Effector memory CD8-positive, alpha-beta T cell (primary cell): ENCODE results near the gene NTSR1.
A peak's percentile ranks its signal among the peaks of the same experiment; 100 is the strongest.
"Not testable (repeated sequence)": the region's sequence is repeated elsewhere in the genome, so short reads cannot be mapped to it uniquely, and the experiment has no call there.

Experiments used
- ATAC-seq: fragments of 150-1000 bp; cut with Tn5 transposase; replicated peaks from 2 replicates; pipeline ENCODE4 v1.10.0; 2021; ENCODE audit warnings: mild to moderate bottlenecking, moderate library complexity
- DNase-seq, 3 experiments: peaks; one replicate each; pipeline ENCODE4 v3.0.0; 2021
- H3K27ac Mint-ChIP-seq, 2 donors: one replicate each; pipeline ENCODE4 v1.8.0; 2022; ENCODE audit warnings: mild to moderate bottlenecking in 2 of 2, mixed read lengths in 2 of 2, moderate library complexity in 2 of 2
- H3K27me3 Mint-ChIP-seq, 2 donors: one replicate each; pipeline ENCODE4 v1.8.0; 2022; ENCODE audit warnings: mixed read lengths in 2 of 2
- H3K36me3 Mint-ChIP-seq: one replicate; pipeline ENCODE4 v1.8.0; 2022; ENCODE audit warnings: mild to moderate bottlenecking, moderate library complexity, mixed read lengths; ENCODE audit not compliant: insufficient read depth
- H3K4me1 Mint-ChIP-seq, 2 donors: one replicate each; pipeline ENCODE4 v1.8.0; 2022; ENCODE audit warnings: low read depth in 2 of 2, mixed read lengths in 2 of 2
- H3K4me3 Mint-ChIP-seq, 2 donors: one replicate each; pipeline ENCODE4 v1.8.0; 2022; ENCODE audit warnings: mild to moderate bottlenecking in 2 of 2, mixed read lengths in 2 of 2, moderate library complexity in 2 of 2
- H3K9me3 Mint-ChIP-seq, 2 donors: one replicate each; pipeline ENCODE4 v1.8.0; 2022; ENCODE audit warnings: mixed read lengths in 2 of 2

Gene NTSR1

DNA sequence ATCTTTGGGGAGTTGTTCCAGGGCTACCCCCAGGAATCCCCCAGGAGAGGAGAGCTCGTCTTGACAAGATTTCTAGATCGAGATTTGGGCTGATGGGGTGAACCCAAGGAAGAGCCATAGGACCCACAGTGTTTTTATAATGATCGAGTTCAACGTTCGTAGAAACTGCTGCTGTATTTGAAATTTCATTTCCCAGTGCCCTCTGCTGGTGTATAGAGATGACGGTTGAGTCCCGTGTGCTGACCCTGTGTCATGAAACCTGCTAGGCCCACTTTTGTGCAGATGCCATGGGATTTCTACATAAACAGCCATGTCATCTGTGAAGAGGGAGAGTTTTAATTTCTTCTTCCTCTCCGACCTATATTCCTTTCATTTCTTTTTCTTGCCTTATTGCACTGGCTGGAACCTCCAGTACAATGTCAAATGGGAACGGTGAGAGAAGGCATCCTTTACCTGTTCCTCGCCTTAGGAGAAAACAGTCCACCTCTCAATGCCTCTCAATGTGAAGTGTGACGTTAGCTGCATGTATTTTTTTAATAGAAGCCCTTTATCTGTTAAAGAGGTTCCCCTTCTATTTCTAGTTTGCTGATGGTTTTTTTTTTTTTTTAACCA is 28.6 kb upstream of the NTSR1 start:
- peaks cover 4 to 6% of the 10 kb centered on the region in 2 donors for H3K4me1 Mint-ChIP-seq
- no peak overlapping the region for H3K27ac Mint-ChIP-seq
- peaks cover 3% of the 10 kb centered on the region for H3K36me3 Mint-ChIP-seq
- no peaks in the 10 kb centered on the region for H3K9me3 Mint-ChIP-seq
- peaks cover 0 to 9% of the 10 kb centered on the region in 2 donors for H3K27me3 Mint-ChIP-seq
- ATAC-seq (no peak), DNase-seq (no peak)
- H3K4me3 Mint-ChIP-seq: no peak overlapping the region

DNA sequence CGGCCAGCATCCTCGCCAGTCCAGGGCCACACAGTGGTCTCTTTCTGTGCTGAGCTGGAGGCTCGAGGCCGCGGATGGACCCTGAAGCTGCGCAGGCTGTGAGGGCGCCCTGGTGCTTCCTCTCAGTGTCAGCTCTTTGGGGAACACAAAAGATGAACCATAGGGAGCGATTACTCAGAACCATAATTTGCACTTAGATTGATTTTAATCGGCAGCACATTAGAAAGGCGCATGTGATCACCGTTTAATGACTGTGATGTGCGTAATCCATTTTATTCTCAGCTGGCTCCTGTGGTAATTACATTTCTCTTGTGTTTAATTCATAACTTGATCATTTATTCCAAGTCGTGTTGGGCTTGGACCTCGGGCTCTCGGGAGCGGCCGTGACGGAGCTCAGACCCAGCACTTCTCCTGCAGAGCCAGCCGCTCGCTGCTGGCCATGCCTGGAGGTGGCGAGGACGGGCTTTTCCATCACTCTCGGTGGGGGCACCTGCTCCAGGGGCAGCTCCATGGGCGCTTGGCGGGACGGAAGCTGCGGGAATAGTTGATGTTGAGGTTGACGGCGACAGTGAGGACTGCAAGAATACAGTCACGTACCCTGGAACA is 25.6 kb upstream of the NTSR1 start:
- Mint-ChIP-seq H3K4me3 (no peak overlapping the region), H3K9me3 (no peaks in the 10 kb centered on the region), H3K27ac (no peak overlapping the region), H3K4me1 (peaks cover 8 to 9% of the 10 kb centered on the region in 2 donors), H3K36me3 (peaks cover 6% of the 10 kb centered on the region), H3K27me3 (peaks cover 9 to 28% of the 10 kb centered on the region in 2 donors)
- no peak for ATAC-seq
- DNase-seq: no peak

DNA sequence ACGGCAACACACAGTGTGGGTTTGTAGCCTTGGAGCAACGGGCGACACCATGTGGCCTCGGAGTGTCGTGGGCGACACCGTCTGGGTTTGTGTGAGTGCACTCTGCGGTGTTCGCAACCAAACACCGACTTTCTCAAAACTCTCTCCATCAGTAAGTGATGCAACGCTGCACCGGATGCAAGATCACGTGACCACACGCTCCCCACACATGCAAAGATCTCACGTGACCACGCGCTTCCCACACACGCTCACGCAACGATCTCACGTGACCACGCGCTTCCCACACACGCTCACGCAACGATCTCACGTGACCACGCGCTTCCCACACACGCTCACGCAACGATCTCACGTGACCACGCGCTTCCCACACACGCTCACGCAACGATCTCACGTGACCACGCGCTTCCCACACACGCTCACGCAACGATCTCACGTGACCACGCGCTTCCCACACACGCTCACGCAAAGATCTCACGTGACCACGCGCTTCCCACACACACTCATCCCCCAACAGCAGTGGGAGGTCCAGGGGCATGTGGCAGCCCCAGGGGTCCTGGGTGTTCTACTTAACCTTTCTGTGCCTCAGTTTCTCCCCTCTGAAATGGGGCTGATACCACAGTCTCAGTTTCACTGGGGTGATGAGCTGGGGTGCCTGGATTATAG is 24.8 kb upstream of the NTSR1 start:
- H3K27ac Mint-ChIP-seq, ATAC-seq, H3K9me3 Mint-ChIP-seq, H3K4me1 Mint-ChIP-seq, H3K36me3 Mint-ChIP-seq, DNase-seq, H3K4me3 Mint-ChIP-seq: not testable (repeated sequence)
- peaks cover 9 to 28% of the 10 kb centered on the region in 2 donors for H3K27me3 Mint-ChIP-seq

DNA sequence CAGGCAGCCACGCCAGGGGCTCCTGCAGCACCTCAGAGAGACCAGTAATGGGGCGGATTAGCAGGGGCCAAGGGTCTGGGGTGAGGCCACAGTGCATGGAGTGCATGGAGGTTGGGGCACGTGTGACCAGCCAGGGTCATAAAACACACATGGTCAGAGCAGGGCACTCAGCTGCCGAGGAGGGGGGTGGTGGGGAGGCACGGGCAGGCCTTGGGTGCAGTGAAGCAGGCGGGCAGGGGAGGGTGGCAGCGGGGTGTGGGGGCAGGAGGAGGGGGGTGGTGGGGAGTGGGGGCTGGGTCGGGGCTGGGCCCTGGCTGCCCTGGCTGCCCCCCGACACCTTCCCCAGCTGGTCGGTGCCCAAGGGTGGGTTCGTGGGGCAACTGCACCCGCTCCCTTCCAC is 23.7 kb upstream of the NTSR1 start:
- no peak overlapping the region for H3K27ac Mint-ChIP-seq
- H3K4me1 Mint-ChIP-seq: peaks cover 4% of the 10 kb centered on the region in 2 donors
- DNase-seq: no peak
- peaks cover 3% of the 10 kb centered on the region for H3K36me3 Mint-ChIP-seq
- no peaks in the 10 kb centered on the region for H3K9me3 Mint-ChIP-seq
- ATAC-seq: no peak
- H3K4me3 Mint-ChIP-seq: no peak overlapping the region
- peaks cover 9 to 32% of the 10 kb centered on the region in 2 donors for H3K27me3 Mint-ChIP-seq

DNA sequence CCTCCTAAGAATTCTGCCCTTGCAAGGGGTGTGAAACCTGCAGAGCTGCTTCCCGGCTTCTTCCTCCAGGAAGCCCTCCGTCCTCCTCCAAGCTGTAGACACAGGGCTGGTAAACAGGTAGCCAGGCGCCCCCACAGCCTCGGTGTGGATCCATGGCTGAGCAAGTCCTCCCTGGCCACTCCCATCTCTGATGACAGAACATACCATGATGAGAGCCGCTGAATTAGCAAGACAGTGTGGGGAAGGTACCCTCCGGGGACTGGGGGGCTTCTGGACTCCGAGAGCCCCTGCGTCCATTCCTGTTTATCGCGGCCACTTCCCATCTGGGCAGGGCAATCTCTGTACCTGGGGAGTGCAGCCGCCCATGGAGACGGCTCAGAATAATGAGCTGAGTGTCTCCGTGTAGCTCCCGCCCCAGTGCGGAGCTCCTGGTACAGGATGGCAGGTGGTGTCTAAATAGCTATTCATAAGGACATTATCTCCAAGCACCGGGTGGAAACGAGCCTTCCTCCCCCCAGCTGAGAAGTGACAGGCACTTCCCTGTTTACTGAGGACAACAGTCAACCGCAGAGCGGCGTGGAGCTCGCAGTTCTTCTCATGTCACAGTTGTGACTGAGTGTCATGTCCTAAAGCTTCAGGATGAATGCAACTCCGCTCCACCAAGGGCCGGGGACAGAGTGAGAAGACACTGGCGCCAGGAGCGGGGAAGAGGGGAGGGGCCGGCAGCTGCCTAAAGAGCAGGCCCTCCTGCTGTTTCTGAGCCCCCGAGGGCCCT is 22.7 kb upstream of the NTSR1 start:
- peaks cover 3% of the 10 kb centered on the region for H3K36me3 Mint-ChIP-seq
- peaks cover 9 to 41% of the 10 kb centered on the region in 2 donors for H3K27me3 Mint-ChIP-seq
- H3K4me1 Mint-ChIP-seq: peaks cover 4% of the 10 kb centered on the region in 2 donors
- no peaks in the 10 kb centered on the region for H3K9me3 Mint-ChIP-seq
- H3K27ac Mint-ChIP-seq: peak overlapping the region in 1 of 2 donors; percentile 63
- peak overlapping the region in 1 of 2 donors; percentile 19 for H3K4me3 Mint-ChIP-seq
- ATAC-seq (peak; percentile 29), DNase-seq (no peak)

DNA sequence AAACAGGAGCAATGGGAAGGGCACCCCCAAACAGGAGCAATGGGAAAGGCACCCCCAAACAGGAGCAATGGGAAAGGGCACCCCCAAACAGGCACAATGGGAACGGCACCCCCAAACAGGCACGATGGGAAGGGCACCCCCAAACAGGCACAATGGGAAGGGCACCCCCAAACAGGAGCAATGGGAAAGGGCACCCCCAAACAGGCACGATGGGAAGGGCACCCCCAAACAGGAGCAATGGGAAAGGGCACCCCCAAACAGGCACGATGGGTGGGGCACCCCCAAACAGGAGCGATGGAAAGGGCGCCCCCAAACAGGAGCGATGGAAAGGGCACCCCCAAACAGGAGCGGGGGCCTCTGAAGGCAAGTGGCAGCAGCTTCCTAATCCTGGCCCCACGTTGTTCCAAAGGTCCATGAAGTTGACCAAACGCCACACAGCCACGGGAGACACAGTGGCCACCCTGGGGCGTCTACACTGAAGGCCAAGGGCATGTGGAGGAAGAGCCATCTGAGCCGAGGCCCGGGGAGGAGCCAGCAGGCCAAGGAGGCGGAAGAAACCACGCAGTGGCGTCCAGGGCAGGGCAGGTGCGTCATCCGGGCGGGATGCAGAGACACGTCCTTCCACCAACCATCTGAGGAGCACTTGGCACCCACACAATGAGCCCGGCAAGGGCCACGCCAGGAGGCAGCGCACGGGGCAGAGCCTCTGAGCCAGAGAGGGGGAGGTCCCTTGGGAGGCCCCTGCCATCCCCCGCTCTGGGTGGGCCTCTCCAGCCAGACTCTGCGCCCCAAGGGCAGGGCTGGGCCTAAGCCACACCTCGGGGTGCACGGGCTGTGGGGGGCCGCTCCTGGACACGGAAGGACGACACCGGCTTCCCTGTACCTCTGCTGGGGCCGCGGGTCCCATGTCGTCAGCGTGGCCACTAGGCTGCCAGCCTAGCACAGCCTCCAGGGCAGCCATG is 21.5 kb upstream of the NTSR1 start:
- Mint-ChIP-seq H3K4me3 (no peak overlapping the region), H3K36me3 (peaks cover 3% of the 10 kb centered on the region), H3K9me3 (no peaks in the 10 kb centered on the region), H3K27me3 (peaks cover 9 to 45% of the 10 kb centered on the region in 2 donors), H3K4me1 (peaks cover 4% of the 10 kb centered on the region in 2 donors), H3K27ac (peak overlapping the region in 1 of 2 donors; percentile 63)
- DNase-seq (no peak), ATAC-seq (no peak)

DNA sequence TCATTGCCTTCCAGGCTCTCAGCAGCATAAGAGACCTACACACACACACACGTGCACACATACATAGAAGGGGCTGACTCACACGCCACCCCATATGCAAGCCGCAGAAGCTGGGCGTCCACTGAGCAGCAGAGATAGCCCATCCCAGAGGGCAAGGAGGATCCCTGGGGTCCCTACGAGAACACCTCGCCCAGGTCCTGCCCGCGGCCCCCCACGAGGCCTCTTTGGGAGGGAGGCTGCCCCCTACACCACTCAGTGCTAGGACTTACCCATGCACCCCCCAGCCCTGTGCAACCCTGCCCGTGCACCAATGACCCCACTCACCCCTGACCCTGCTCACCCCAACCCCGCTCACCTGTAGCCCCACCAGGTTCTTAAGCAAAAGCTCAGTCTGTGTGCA is 20.6 kb upstream of the NTSR1 start:
- H3K4me3 Mint-ChIP-seq: no peak overlapping the region
- peaks cover 14 to 46% of the 10 kb centered on the region in 2 donors for H3K27me3 Mint-ChIP-seq
- no peak for DNase-seq
- ATAC-seq: no peak
- no peaks in the 10 kb centered on the region for H3K9me3 Mint-ChIP-seq
- peaks cover 4% of the 10 kb centered on the region in 2 donors for H3K4me1 Mint-ChIP-seq
- H3K27ac Mint-ChIP-seq: no peak overlapping the region
- H3K36me3 Mint-ChIP-seq: peaks cover 3% of the 10 kb centered on the region

DNA sequence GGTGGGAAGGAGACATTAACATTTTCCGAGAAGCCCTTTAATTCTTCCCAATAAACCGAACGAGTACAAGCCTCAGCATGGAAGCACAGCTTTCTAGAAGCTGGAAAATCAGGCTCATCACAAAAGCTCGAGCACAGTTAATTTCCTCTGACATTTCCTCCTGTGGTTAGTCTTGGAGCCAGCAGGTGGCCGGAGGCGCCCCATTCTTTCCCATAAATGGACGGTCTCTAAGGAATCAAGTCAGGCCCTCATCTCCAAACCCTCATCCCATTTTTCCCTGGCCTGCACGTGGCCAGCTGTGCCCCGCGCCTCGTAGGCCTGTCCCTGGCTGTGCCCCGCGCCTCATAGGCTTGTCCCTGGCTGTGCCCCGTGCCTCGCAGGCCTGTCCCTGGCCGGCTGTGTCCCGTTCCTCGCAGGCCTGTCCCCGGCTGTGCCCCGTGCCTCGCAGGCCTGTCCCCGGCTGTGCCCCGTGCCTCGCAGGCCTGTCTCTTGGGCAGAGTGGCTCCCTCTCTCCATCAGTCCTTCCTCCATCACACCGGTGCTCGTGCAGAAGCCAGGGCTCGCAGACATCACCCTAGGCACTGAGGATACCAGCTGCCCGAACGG is 19.7 kb upstream of the NTSR1 start:
- no peak overlapping the region for H3K4me3 Mint-ChIP-seq
- DNase-seq: no peak
- H3K9me3 Mint-ChIP-seq: no peaks in the 10 kb centered on the region
- no peak overlapping the region for H3K27ac Mint-ChIP-seq
- H3K4me1 Mint-ChIP-seq: peaks cover 4% of the 10 kb centered on the region in 2 donors
- H3K36me3 Mint-ChIP-seq: peaks cover 3% of the 10 kb centered on the region
- peaks cover 20 to 53% of the 10 kb centered on the region in 2 donors for H3K27me3 Mint-ChIP-seq
- no peak for ATAC-seq

DNA sequence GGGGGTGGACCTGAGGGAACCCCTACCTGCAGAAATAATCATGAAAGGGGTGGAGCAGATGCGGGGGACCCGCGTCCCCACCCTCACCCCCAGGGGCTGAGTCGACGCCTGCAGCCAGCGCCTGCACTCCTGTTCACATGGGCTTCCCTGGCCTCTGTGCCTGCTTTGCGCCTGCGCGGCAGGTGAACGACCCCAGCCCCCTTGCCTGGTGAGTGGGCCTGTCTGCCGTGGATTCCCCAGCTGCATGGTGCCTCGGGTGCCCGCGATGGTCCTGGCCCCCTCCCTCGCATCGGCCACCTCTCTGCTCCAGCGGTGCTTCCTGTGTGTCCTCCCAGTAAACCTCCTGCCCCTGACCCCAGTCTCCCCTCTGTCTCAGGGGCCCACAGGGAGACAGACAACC is 18.8 kb upstream of the NTSR1 start:
- Mint-ChIP-seq H3K4me1 (peaks cover 4% of the 10 kb centered on the region in 2 donors), H3K4me3 (no peak overlapping the region), H3K9me3 (no peaks in the 10 kb centered on the region), H3K27me3 (peaks cover 20 to 53% of the 10 kb centered on the region in 2 donors), H3K27ac (no peak overlapping the region), H3K36me3 (peaks cover 3% of the 10 kb centered on the region)
- no peak for DNase-seq
- ATAC-seq: no peak

DNA sequence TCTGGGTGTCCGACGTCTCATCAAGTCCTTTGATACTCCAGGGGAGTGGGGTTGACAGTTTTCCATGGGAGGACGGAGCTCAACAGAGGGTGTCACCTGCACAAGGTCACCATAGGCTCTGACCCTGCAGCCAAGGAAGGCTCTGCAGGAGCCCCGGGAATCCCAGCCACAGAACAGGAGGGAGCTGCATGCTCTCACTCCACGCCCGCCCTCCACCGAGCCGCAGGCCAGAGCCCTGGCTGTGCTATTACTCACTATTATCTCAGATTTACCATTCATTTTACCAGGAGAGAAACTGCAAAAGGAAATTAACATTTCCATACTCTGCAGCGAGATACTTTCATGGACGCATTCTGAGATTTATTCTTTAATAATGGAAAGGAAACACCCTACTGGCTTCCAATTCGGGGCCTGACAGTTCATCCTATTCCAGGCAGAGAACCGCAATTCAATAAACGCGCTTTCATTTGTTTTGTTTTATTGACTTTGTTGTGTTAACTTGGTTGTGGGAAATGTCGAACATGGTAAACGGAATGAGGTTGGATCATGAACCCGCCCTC is 18.3 kb upstream of the NTSR1 start:
- Mint-ChIP-seq H3K4me3 (no peak overlapping the region), H3K4me1 (peaks cover 4% of the 10 kb centered on the region in 2 donors), H3K9me3 (no peaks in the 10 kb centered on the region), H3K36me3 (peaks cover 2% of the 10 kb centered on the region), H3K27ac (no peak overlapping the region), H3K27me3 (peaks cover 20 to 52% of the 10 kb centered on the region in 2 donors)
- DNase-seq: no peak
- no peak for ATAC-seq

DNA sequence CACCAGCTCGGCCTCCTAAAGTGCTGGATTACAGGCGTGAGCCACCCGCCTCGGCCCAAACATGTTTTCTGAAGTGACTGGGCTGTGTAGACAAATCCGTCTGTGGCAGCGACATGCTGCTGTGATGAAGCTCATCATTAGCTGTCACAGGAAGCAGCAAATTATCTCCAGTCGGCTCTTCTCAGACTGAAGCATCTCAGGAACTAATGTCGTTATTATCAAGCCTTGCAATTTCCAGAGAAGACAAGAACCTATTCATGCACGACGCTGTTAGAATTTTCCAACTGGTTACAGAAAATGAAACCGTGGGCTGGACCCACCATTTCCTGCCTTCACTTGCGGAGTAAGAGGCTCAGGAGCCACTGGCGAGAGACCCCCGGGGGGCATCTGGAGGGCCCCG is 17.1 kb upstream of the NTSR1 start:
- Mint-ChIP-seq H3K9me3 (no peaks in the 10 kb centered on the region), H3K4me1 (peaks cover 0 to 12% of the 10 kb centered on the region in 2 donors), H3K27me3 (peaks cover 15 to 41% of the 10 kb centered on the region in 2 donors), H3K27ac (no peak overlapping the region), H3K36me3 (no peaks in the 10 kb centered on the region), H3K4me3 (no peak overlapping the region)
- ATAC-seq (no peak), DNase-seq (no peak)

DNA sequence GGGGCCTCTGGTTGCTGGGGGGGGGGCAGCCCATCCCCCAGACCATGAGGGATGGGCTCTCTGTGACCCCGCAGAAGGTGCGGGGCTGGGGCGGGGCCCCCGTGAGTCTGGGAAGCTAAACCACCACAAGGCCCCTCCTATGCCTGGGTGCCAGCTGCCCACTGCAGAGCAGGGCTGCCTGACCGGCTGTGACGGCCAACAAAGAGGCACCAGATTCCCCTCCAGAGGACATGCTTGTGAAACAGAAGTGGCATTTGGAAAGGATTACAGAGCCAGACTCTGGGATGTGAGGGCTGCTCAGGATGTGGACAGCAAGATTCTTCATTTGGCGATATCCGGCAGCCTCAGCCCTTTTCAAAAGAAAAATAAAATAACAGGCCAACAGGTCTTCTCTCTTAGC is 16.5 kb upstream of the NTSR1 start:
- no peak for ATAC-seq
- no peak overlapping the region for H3K27ac Mint-ChIP-seq
- H3K27me3 Mint-ChIP-seq: peaks cover 10 to 34% of the 10 kb centered on the region in 2 donors
- H3K36me3 Mint-ChIP-seq: no peaks in the 10 kb centered on the region
- peaks cover 2 to 14% of the 10 kb centered on the region in 2 donors for H3K4me1 Mint-ChIP-seq
- no peaks in the 10 kb centered on the region for H3K9me3 Mint-ChIP-seq
- no peak for DNase-seq
- no peak overlapping the region for H3K4me3 Mint-ChIP-seq
